Keratinocyte (primary cell): Measurements from ENCODE around the gene SPOP. TPM values are rescaled to one million over a fixed set of nuclear protein-coding genes. Genes with fewer than 3 reads are reported as not detected.
A peak's percentile ranks its signal among the peaks of the same experiment; 100 is the strongest.

Experiments used
- DNase-seq: peaks from one replicate; pipeline ENCODE4 v3.0.0-alpha.2; 2011; ENCODE audit warnings: low read depth, missing footprints, low spot score
- FAIRE-seq: peaks from 2 replicates; lab custom pipeline; 2011; peaks lifted over from hg19 to GRCh38; lab: Jason Lieb, UNC
- H2AFZ ChIP-seq: 2 replicates; pipeline ENCODE4 v1.6.0; 2012; ENCODE audit warnings: low read length, control low read depth, inconsistent platforms; ENCODE audit not compliant: control insufficient read depth
- H3K27ac ChIP-seq: 2 replicates; pipeline ENCODE4 v1.5.1; 2011; ENCODE audit warnings: low read length; ENCODE audit not compliant: control insufficient read depth, insufficient read depth
- H3K27me3 ChIP-seq: 3 replicates; pipeline ENCODE4 v1.6.0; 2011; ENCODE audit warnings: low read length; ENCODE audit not compliant: control insufficient read depth, insufficient read depth; ENCODE audit errors: extremely low read depth
- H3K36me3 ChIP-seq, 2 experiments: 2 replicates in 1 of 2; 3 replicates in 1 of 2; pipeline ENCODE4 v1.5.1; 2011; ENCODE audit warnings: low read length in 2 of 2, mild to moderate bottlenecking in 1 of 2; ENCODE audit not compliant: control insufficient read depth in 2 of 2, insufficient read depth in 2 of 2; ENCODE audit errors: extremely low read depth in 1 of 2
- H3K4me1 ChIP-seq: 3 replicates; pipeline ENCODE4 v1.5.1; 2011; ENCODE audit warnings: low read length; ENCODE audit not compliant: control insufficient read depth, insufficient read depth; ENCODE audit errors: extremely low read depth
- H3K4me2 ChIP-seq: 3 replicates; pipeline ENCODE4 v1.6.0; 2011; ENCODE audit warnings: low read depth, low read length; ENCODE audit not compliant: control insufficient read depth, insufficient read depth; ENCODE audit errors: extremely low read depth
- H3K4me3 ChIP-seq, 3 experiments: fragments of 200-600 bp in 1 of 3; sonication (generic) in 1 of 3; 2 replicates in 2 of 3; 3 replicates in 1 of 3; pipeline ENCODE4 v1.5.1; 2011 to 2016; ENCODE audit warnings: low read length in 3 of 3, mild to moderate bottlenecking in 3 of 3, control low read depth in 2 of 3, inconsistent platforms in 1 of 3, low read depth in 1 of 3, mixed read lengths in 1 of 3, mixed run types in 1 of 3, moderate library complexity in 1 of 3; ENCODE audit not compliant: control insufficient read depth in 2 of 3, insufficient read depth in 2 of 3; ENCODE audit errors: extremely low read depth in 1 of 3
- H3K79me2 ChIP-seq: 2 replicates; pipeline ENCODE4 v1.6.0; 2012; ENCODE audit warnings: low read length; ENCODE audit not compliant: control insufficient read depth, insufficient read depth
- H3K9ac ChIP-seq: 3 replicates; pipeline ENCODE4 v1.6.0; 2011; ENCODE audit warnings: low read length; ENCODE audit not compliant: control insufficient read depth, insufficient read depth; ENCODE audit errors: extremely low read depth
- H3K9me1 ChIP-seq: 3 replicates; pipeline ENCODE4 v1.6.0; 2011; ENCODE audit warnings: low read length; ENCODE audit not compliant: control insufficient read depth, insufficient read depth; ENCODE audit errors: extremely low read depth
- H3K9me3 ChIP-seq: 2 replicates; pipeline ENCODE4 v1.5.1; 2012; ENCODE audit warnings: low read depth, low read length; ENCODE audit not compliant: control insufficient read depth
- H4K20me1 ChIP-seq: 3 replicates; pipeline ENCODE4 v1.6.0; 2011; ENCODE audit warnings: low read length; ENCODE audit not compliant: control insufficient read depth, insufficient read depth; ENCODE audit errors: extremely low read depth
- EZH2 ChIP-seq: IDR thresholded peaks from one replicate; pipeline ENCODE4 v1.6.1; 2012; ENCODE audit warnings: inconsistent platforms, mild to moderate bottlenecking, low read length, moderate library complexity
- dilution Hi-C: fragments of 300-500 bp; cut with MboI; formaldehyde crosslinking; loops from one replicate; pipeline ENCODE4 v1.7.0; 2020; ENCODE audit warnings: low sequenced_read_pairs; ENCODE audit not compliant: extremely low pct_ligation_motif_present
- polyA plus RNA-seq, 5 experiments: library from polyadenylated mRNA; depleted of rRNA in 3 of 5; stranded (reverse) in 3 of 5; stranded (forward) in 1 of 5; unstranded in 1 of 5; fragments of >200 nt; gene quantifications; 1 replicate in 1 of 5; 2 replicates in 3 of 5; 3 replicates in 1 of 5; pipeline versions ENCODE4 v1.2.1 to v1.2.3, GENCODE V29; 2011 to 2012; ENCODE audit warnings: missing spikeins in 2 of 5, low read depth in 1 of 5, low replicate concordance in 1 of 5
- TF ChIP-seq, protein P1 (sequence below), 3 experiments: IDR thresholded peaks in 1 of 3; conservative IDR thresholded peaks in 1 of 3; optimal IDR thresholded peaks in 1 of 3; 2 replicates in 2 of 3; 3 replicates in 1 of 3; pipeline versions ENCODE3 to v1.5.1; 2011; ENCODE audit warnings: low read length in 3 of 3, mild to moderate bottlenecking in 3 of 3, moderate library complexity in 2 of 3, control low read depth in 1 of 3, inconsistent platforms in 1 of 3; ENCODE audit not compliant: insufficient read depth in 2 of 3; ENCODE audit errors: extremely low read depth in 1 of 3

SPOP gene
- polyA plus RNA-seq, 1 donor (not counting 4 experiments of a cell fraction or from before 2014, with no cell fraction given): 27.5 TPM

DNA sequence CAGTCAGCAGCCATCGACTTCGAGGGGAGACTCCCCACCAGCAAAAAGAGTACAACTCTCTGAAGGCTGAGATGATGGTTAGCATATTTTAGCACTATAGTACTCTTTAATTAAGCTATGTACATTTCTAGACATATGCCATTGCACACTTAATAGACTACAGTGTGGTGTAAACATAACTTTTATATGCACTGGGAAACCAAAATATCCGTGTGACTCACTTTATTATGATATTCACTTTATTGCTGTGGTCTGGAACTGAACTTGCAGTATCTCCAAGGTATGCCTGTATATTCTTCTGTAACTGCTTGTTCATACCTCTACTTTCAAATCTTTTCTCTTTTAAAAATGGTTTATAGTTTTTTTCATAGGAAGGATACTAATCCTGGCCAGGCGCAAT lies 113.3 kb downstream of the SPOP start:
- Histone ChIP-seq H4K20me1 (no peaks in the 10 kb centered on the region), H3K27me3 (peaks cover 5% of the 10 kb centered on the region), H3K4me3 (no peak overlapping the region), H3K4me1 (peaks cover 9% of the 10 kb centered on the region), H3K9ac (no peak overlapping the region), H3K4me2 (no peak overlapping the region), H3K79me2 (no peaks in the 10 kb centered on the region), H3K9me3 (no peaks in the 10 kb centered on the region), H3K36me3 (no peaks in the 10 kb centered on the region), H3K27ac (no peak overlapping the region), H3K9me1 (no peaks in the 10 kb centered on the region), H2AFZ (no peak overlapping the region)
- dilution Hi-C loops: no loop called here
- FAIRE-seq: no peak
- no peak for TF ChIP-seq EZH2
- TF ChIP-seq, protein P1, sequence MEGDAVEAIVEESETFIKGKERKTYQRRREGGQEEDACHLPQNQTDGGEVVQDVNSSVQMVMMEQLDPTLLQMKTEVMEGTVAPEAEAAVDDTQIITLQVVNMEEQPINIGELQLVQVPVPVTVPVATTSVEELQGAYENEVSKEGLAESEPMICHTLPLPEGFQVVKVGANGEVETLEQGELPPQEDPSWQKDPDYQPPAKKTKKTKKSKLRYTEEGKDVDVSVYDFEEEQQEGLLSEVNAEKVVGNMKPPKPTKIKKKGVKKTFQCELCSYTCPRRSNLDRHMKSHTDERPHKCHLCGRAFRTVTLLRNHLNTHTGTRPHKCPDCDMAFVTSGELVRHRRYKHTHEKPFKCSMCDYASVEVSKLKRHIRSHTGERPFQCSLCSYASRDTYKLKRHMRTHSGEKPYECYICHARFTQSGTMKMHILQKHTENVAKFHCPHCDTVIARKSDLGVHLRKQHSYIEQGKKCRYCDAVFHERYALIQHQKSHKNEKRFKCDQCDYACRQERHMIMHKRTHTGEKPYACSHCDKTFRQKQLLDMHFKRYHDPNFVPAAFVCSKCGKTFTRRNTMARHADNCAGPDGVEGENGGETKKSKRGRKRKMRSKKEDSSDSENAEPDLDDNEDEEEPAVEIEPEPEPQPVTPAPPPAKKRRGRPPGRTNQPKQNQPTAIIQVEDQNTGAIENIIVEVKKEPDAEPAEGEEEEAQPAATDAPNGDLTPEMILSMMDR (optimal IDR thresholded peaks at IDR 0.05 in 1 of 3, IDR thresholded peaks at IDR 0.05 in 1 of 3, conservative IDR thresholded peaks at IDR 0.05 in 1 of 3; ENCODE audit: extremely low read depth in 1 of 3, insufficient read depth in 2 of 3, low read length in 3 of 3): no peak
- DNase-seq: no peak

DNA sequence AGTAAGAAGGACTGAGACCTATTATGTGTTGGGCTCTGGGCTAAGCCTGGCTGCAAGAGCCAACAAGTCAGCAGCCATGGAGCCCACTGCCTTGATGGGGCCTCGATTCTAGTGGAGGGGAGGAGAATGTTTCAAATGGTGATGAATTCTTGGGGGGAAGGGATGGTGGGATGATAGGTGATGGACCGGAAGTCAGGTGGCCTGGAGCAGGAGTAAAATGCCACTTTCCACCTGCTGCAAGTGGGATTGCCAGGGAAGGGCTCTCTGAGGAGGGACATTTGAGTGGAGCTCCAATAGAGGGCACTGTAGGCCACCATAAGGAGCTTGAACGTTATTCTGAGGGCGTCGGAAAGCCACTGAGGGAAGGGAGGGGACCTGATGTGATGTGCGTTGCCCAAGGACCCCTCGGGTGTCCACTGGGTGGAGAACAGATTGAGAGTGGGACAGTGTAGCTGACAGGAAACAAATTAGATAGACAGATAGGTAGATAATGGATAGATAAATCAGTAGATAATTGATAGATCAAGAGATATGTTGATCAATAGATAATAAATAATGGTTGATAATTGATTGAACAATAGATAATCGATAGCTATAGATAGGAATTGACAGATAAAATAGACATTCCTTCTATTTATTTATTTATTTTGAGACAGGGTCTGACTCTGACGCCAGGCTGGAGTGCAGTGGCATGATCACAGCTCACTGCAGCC lies 120.4 kb downstream of the SPOP start:
- no peak overlapping the region for H2AFZ ChIP-seq
- H3K36me3 ChIP-seq: no peaks in the 10 kb centered on the region
- H3K9me3 ChIP-seq: no peaks in the 10 kb centered on the region
- H3K27ac ChIP-seq: no peak overlapping the region
- H3K9ac ChIP-seq: no peak overlapping the region
- no peaks in the 10 kb centered on the region for H3K79me2 ChIP-seq
- no peaks in the 10 kb centered on the region for H4K20me1 ChIP-seq
- H3K27me3 ChIP-seq: peaks cover 4% of the 10 kb centered on the region
- H3K4me1 ChIP-seq: peaks cover 10% of the 10 kb centered on the region
- dilution Hi-C loops: no loop called here
- no peak for TF ChIP-seq EZH2
- TF ChIP-seq, protein P1 (optimal IDR thresholded peaks at IDR 0.05 in 1 of 3, IDR thresholded peaks at IDR 0.05 in 1 of 3, conservative IDR thresholded peaks at IDR 0.05 in 1 of 3; ENCODE audit: extremely low read depth in 1 of 3, insufficient read depth in 2 of 3, low read length in 3 of 3): peak; percentile 76 to 78 (median 77)
- DNase-seq: no peak
- FAIRE-seq: no peak
- no peak overlapping the region for H3K4me3 ChIP-seq
- no peaks in the 10 kb centered on the region for H3K9me1 ChIP-seq
- H3K4me2 ChIP-seq: no peak overlapping the region
